Mesenchymal stem cell (in vitro differentiated cells and primary cell): Measurements from ENCODE around the gene AKNA.

Experiments
- DNase-seq: peaks from one replicate; pipeline ENCODE4 v3.0.0-alpha.2; 2013
- H2AFZ ChIP-seq: one replicate; pipeline ENCODE4 v1.6.1; 2013; ENCODE audit warnings: low read depth, mild to moderate bottlenecking, control low read depth, inconsistent platforms, low read length, moderate library complexity
- H2AK5ac ChIP-seq: 2 replicates; pipeline ENCODE4 v1.6.1; 2013; ENCODE audit warnings: low read length, moderate library complexity, mild to moderate bottlenecking, inconsistent platforms; ENCODE audit not compliant: severe bottlenecking
- H2BK120ac ChIP-seq: one replicate; pipeline ENCODE4 v1.6.1; 2013; ENCODE audit warnings: low read depth, mild to moderate bottlenecking, inconsistent platforms, low read length, moderate library complexity
- H2BK12ac ChIP-seq, 2 experiments: one replicate each; pipeline ENCODE4 v1.6.1; 2013; ENCODE audit warnings: inconsistent platforms in 2 of 2, low read length in 2 of 2, mild to moderate bottlenecking in 2 of 2, moderate library complexity in 2 of 2, control low read depth in 1 of 2
- H2BK15ac ChIP-seq: one replicate; pipeline ENCODE4 v1.6.1; 2013; ENCODE audit warnings: mild to moderate bottlenecking, low read depth, inconsistent platforms; ENCODE audit not compliant: poor library complexity, severe bottlenecking
- H2BK5ac ChIP-seq: 2 replicates; pipeline ENCODE4 v1.6.1; 2013; ENCODE audit warnings: low read depth, mild to moderate bottlenecking, low read length, control low read depth, inconsistent platforms; ENCODE audit not compliant: poor library complexity, severe bottlenecking
- H3K14ac ChIP-seq, 2 experiments: one replicate each; pipeline ENCODE4 v1.6.1; 2013; ENCODE audit warnings: inconsistent platforms in 2 of 2, low read length in 2 of 2, control low read depth in 1 of 2, mild to moderate bottlenecking in 1 of 2, moderate library complexity in 1 of 2
- H3K18ac ChIP-seq, 2 experiments: one replicate each; pipeline ENCODE4 v1.6.1; 2013; ENCODE audit warnings: inconsistent platforms in 2 of 2, low read length in 2 of 2, control low read depth in 1 of 2, low read depth in 1 of 2, mild to moderate bottlenecking in 1 of 2
- H3K23ac ChIP-seq, 2 experiments: one replicate each; pipeline ENCODE4 v1.6.1; 2013; ENCODE audit warnings: inconsistent platforms in 2 of 2, low read length in 2 of 2, mild to moderate bottlenecking in 2 of 2, moderate library complexity in 2 of 2, control low read depth in 1 of 2
- H3K27ac ChIP-seq: 2 replicates; pipeline ENCODE4 v1.5.1; 2013; ENCODE audit warnings: mild to moderate bottlenecking, moderate library complexity, low read length, control low read depth, inconsistent platforms; ENCODE audit not compliant: poor library complexity, severe bottlenecking
- H3K27me3 ChIP-seq, 2 experiments: 2 replicates each; pipeline versions ENCODE4 v1.6.1 to v1.7.0; 2013; ENCODE audit warnings: low read length in 2 of 2, mild to moderate bottlenecking in 2 of 2, moderate library complexity in 2 of 2, control low read depth in 1 of 2, inconsistent platforms in 1 of 2; ENCODE audit not compliant: control insufficient read depth in 1 of 2, insufficient read depth in 1 of 2
- H3K36me3 ChIP-seq, 2 experiments: 2 replicates each; pipeline versions ENCODE4 v1.6.1 to v1.7.0; 2013; ENCODE audit warnings: low read length in 2 of 2, control low read depth in 1 of 2, inconsistent platforms in 1 of 2, low read depth in 1 of 2, mild to moderate bottlenecking in 1 of 2; ENCODE audit not compliant: insufficient read depth in 2 of 2, control insufficient read depth in 1 of 2
- H3K4ac ChIP-seq, 2 experiments: one replicate each; pipeline ENCODE4 v1.6.1; 2013; ENCODE audit warnings: inconsistent platforms in 2 of 2, low read length in 2 of 2, mild to moderate bottlenecking in 2 of 2, moderate library complexity in 2 of 2, control low read depth in 1 of 2, low read depth in 1 of 2
- H3K4me1 ChIP-seq: 2 replicates; pipeline ENCODE4 v1.6.1; 2013; ENCODE audit warnings: low read depth, low read length, control low read depth; ENCODE audit not compliant: control insufficient read depth, insufficient read depth
- H3K4me2 ChIP-seq: 2 replicates; pipeline ENCODE4 v1.6.1; 2013; ENCODE audit warnings: low read length, mild to moderate bottlenecking, inconsistent platforms; ENCODE audit not compliant: poor library complexity, severe bottlenecking
- H3K4me3 ChIP-seq, 2 experiments: 2 replicates each; pipeline versions ENCODE4 v1.5.1 to v1.7.0; 2013; ENCODE audit warnings: low read length in 2 of 2, mild to moderate bottlenecking in 2 of 2, control low read depth in 1 of 2, low read depth in 1 of 2; ENCODE audit not compliant: insufficient read depth in 1 of 2
- H3K79me1 ChIP-seq: replicated peaks from 2 replicates; pipeline ENCODE4 v1.6.1; 2013; ENCODE audit warnings: mild to moderate bottlenecking, control low read depth, low read length, inconsistent platforms; ENCODE audit not compliant: poor library complexity, severe bottlenecking
- H3K9ac ChIP-seq: 2 replicates; pipeline ENCODE4 v1.7.0; 2013; ENCODE audit warnings: mild to moderate bottlenecking, low read length, moderate library complexity
- H3K9me3 ChIP-seq: 2 replicates; pipeline ENCODE4 v1.7.0; 2013; ENCODE audit warnings: mild to moderate bottlenecking, low read length; ENCODE audit not compliant: control insufficient read depth
- H4K8ac ChIP-seq: one replicate; pipeline ENCODE4 v1.6.1; 2013; ENCODE audit warnings: inconsistent platforms, mild to moderate bottlenecking, low read length, moderate library complexity
- H4K91ac ChIP-seq: one replicate; pipeline ENCODE4 v1.6.1; 2013; ENCODE audit warnings: mild to moderate bottlenecking, low read length, inconsistent platforms
- WGBS: methylation state at CpG from one replicate; pipeline ENCODE4 v1.1.7; 2013; ENCODE audit warnings: mixed read lengths; 5-methylcytosine and 5-hydroxymethylcytosine counted together

The AKNA gene

GRCh38 chr9:114385397-114386181, 2.2 kb downstream of the AKNA start:
- Histone ChIP-seq H3K23ac (no peak overlapping the region), H3K4ac (peak overlapping the region in 1 of 2 experiments; percentile 91), H2AK5ac (peak overlapping the region; percentile 85), H4K8ac (peak overlapping the region; percentile 22), H3K79me1 (peaks cover 16% of the 10 kb centered on the region), H2BK5ac (peak overlapping the region; percentile 54), H2BK15ac (no peak overlapping the region), H3K27ac (peak overlapping the region; percentile 75), H3K9me3 (no peaks in the 10 kb centered on the region), H3K18ac (peak overlapping the region; percentile 46 to 62), H3K14ac (peak overlapping the region in 1 of 2 experiments; percentile 5), H3K9ac (peak overlapping the region; percentile 90), H3K36me3 (peaks cover 4 to 10% of the 10 kb centered on the region in 2 experiments), H3K4me3 (peak overlapping the region in 1 of 2 experiments; percentile 91), H4K91ac (peak overlapping the region; percentile 48), H3K4me1 (peaks cover 40% of the 10 kb centered on the region), H3K4me2 (peak overlapping the region; percentile 29), H2AFZ (no peak overlapping the region), H3K27me3 (no peaks in the 10 kb centered on the region), H2BK12ac (peak overlapping the region; percentile 47 to 75), H2BK120ac (no peak overlapping the region)
- DNase-seq, result peak; percentile 95
- WGBS, result 32% methylated on average over 10 of the region's 11 CpGs

- Histone ChIP-seq H3K18ac (no peak overlapping the region), H2AK5ac (peak overlapping the region; percentile 85), H3K9ac (peak overlapping the region; percentile 90), H3K9me3 (no peaks in the 10 kb centered on the region), H3K27ac (peak overlapping the region; percentile 75), H2BK15ac (no peak overlapping the region), H2BK120ac (no peak overlapping the region), H3K4me1 (peaks cover 38% of the 10 kb centered on the region), H4K8ac (no peak overlapping the region), H3K23ac (no peak overlapping the region), H2BK5ac (peak overlapping the region; percentile 54), H3K14ac (no peak overlapping the region), H2AFZ (no peak overlapping the region), H3K4me3 (no peak overlapping the region), H4K91ac (peak overlapping the region; percentile 9), H2BK12ac (peak overlapping the region; percentile 42 to 51), H3K79me1 (peaks cover 16% of the 10 kb centered on the region), H3K4me2 (no peak overlapping the region), H3K4ac (peak overlapping the region in 1 of 2 experiments; percentile 91), H3K27me3 (no peaks in the 10 kb centered on the region), H3K36me3 (peaks cover 10% of the 10 kb centered on the region in 2 experiments)
- no peak for DNase-seq
- 79% methylated on average over 7 of the region's 7 CpGs for WGBS
Observed at GRCh38 chr9:114384836-114385396, 2.9 kb downstream of the AKNA start.

- no peak overlapping the region for H3K4me2 ChIP-seq
- H3K27ac ChIP-seq, result no peak overlapping the region
- H2BK15ac ChIP-seq, result no peak overlapping the region
- no CpG with 5 or more reads among the region's 1 CpG for WGBS
- no peak overlapping the region for H2AFZ ChIP-seq
- no peak overlapping the region for H2BK120ac ChIP-seq
- no peak overlapping the region for H2BK12ac ChIP-seq
- no peak for DNase-seq
- H3K36me3 ChIP-seq, result peaks cover 13 to 16% of the 10 kb centered on the region in 2 experiments
- H3K4me3 ChIP-seq, result no peak overlapping the region
- H3K79me1 ChIP-seq, result peaks cover 15% of the 10 kb centered on the region
- H3K23ac ChIP-seq, result no peak overlapping the region
- H4K91ac ChIP-seq, result no peak overlapping the region
- no peaks in the 10 kb centered on the region for H3K9me3 ChIP-seq
- H3K27me3 ChIP-seq, result no peaks in the 10 kb centered on the region
- no peak overlapping the region for H3K4ac ChIP-seq
- no peak overlapping the region for H2BK5ac ChIP-seq
- H3K14ac ChIP-seq, result no peak overlapping the region
- peak overlapping the region; percentile 90 for H3K9ac ChIP-seq
- no peak overlapping the region for H3K18ac ChIP-seq
- H3K4me1 ChIP-seq, result peaks cover 36% of the 10 kb centered on the region
- H4K8ac ChIP-seq, result no peak overlapping the region
- H2AK5ac ChIP-seq, result no peak overlapping the region
Observed at GRCh38 chr9:114384341-114384740, 3.4 kb downstream of the AKNA start.
